ENCODE data around the gene HDAC8.

HDAC8 gene

DNA sequence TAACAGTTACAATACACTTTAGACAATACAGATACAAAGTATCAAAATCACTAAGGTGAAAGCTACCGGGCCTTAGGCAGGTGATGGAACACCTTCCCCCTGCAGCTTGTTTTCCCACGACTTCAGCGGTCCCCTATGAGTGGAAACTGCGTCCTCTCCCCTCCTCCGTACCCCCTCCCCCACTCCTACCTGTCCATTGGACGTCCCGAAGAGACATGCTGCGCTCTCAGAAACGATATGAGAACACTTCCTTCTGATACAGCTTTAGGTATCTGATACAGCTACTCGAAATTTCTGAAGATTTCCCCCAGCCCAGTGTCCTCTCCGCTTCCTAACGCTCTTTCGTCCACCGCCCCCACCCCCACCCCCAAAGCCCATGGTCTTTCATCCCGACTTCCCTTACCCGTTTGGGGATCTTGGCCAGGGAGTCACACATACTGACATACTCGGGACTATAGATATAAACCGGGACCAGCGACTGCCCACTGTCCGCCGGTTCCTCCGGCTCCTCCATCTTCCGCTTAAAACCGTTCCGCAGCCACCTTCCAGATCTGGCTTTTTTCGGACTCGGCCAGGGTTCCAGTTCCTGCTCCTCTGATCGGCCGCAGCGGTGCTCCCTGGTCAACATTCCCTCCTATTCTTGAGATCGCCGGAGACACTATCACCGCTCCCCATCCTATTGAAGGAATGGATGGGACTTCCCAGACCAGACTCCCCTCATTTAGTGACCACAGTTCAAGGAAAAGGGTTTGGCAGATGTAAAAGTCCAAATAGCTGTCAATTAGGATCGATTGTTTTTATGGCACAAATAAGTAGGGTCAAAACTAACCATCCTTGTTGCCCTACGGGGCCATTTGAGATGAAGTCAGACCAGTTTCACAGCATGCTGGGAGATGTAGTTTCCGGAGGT is at the start of gene HDAC8:
TSS of gene HDAC8 (minus strand) at position 596 of the 910 bp plus-strand sequence. CDS start at position 514, 82 bp downstream.
- peak within 1 kb of the TSS; percentile 76 for H3K4me3 ChIP-seq (ENCODE audit: low read length)
- TF ChIP-seq, protein P1, sequence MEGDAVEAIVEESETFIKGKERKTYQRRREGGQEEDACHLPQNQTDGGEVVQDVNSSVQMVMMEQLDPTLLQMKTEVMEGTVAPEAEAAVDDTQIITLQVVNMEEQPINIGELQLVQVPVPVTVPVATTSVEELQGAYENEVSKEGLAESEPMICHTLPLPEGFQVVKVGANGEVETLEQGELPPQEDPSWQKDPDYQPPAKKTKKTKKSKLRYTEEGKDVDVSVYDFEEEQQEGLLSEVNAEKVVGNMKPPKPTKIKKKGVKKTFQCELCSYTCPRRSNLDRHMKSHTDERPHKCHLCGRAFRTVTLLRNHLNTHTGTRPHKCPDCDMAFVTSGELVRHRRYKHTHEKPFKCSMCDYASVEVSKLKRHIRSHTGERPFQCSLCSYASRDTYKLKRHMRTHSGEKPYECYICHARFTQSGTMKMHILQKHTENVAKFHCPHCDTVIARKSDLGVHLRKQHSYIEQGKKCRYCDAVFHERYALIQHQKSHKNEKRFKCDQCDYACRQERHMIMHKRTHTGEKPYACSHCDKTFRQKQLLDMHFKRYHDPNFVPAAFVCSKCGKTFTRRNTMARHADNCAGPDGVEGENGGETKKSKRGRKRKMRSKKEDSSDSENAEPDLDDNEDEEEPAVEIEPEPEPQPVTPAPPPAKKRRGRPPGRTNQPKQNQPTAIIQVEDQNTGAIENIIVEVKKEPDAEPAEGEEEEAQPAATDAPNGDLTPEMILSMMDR (IDR thresholded peaks at IDR 0.05; ENCODE audit: insufficient read depth, low read depth, low read length, missing control alignments) = no peak
- DNase-seq (ENCODE audit: low read depth) = peak; percentile 79

DNA sequence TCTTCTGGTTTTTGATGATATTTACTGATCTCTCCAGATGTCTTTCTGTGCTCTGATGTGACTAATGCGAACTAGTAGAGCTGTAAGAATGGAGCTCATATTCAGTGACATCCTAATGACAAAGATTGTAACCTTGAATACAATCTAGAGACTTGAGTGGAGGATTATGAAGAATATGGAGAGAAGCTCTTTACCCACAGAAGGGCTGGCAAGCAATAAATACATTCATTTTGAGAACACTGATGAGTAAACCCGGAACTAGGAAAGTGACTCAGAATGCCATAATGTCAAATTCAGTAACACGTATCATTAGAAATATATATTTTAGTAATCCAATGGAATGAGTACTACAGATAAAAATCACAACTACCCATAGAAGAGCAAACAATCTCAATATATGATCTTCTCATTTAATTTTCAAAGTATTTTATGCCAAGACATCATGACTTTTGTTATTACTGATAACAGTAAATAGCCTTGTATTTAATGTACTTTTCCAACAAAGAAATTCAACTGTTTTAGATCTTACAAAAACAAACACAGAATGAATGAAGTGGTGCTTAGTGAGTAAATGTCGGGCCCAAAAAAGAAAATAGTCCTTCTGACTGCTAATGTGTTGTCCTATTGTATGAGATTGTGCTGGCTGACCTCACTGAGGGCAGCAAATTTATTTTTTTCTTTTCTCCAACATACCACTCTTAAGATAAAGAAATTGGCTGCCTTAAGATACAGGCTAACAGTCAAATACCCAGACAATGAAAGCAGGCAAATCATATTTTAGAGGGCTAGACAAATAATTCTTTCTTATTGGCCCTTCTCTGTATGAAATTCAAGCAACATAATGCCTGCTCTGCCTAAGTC is 49.2 kb upstream of the HDAC8 start:
- DNase-seq (ENCODE audit: low read depth) = peak; percentile 64
- TF ChIP-seq, protein P1 (IDR thresholded peaks at IDR 0.05; ENCODE audit: insufficient read depth, low read depth, low read length, missing control alignments) = no peak

DNA sequence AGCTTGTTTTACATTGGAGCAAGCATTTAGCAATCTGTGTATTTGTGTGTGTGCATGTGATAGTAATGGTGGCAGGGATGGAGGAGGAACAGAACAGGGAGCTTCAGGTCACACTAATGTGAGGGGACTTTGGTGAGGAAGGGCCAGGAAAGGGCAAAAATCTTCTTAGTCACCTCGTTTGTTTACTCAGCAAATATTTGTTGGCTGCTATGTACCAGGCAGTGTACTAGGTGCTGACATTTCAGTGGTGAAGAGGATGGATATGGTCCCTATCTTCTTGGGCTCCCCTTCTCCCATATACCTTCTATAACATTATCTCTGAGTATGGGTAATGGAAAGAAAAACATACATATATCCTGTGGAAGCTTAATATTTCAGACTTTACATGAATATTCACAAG is 48.5 kb upstream of the HDAC8 start:
- TF ChIP-seq, protein P1 (IDR thresholded peaks at IDR 0.05; ENCODE audit: insufficient read depth, low read depth, low read length, missing control alignments) = no peak
- DNase-seq (ENCODE audit: low read depth) = no peak
- no peak overlapping the region for H3K4me3 ChIP-seq (ENCODE audit: low read length)

More for the DNA sequence above, 49.2 kb upstream of the HDAC8 start:
- H3K4me3 ChIP-seq (ENCODE audit: low read length) = no peak overlapping the region

DNA sequence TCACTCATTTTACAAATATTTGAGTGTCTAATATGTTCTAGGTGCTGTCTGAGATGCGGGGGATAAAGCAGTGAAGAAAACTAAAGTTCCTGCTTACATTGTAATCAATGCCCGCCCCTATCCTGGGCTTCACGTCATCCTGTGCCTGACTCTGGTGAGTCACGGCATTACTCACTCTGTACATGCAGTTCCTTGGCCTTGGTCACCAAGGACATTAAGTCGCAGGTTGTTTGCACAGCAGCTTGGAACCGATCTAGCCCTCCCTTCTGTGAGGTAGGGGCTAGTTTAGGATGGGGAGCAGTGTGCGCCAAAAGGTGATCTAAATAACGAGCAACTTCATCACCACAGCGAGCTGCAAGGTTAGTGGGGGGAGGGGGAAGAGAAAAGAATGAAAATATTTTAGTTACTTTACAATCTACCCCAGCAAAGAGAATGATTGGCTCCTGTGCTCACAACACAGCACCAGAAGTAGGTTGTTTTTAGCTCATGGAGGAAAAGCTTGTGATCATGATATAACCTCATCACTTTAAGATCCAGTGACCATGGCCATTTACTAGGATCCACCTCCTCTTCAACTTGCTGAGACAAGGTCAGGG is 48.0 kb upstream of the HDAC8 start:
- peak; percentile 86 for DNase-seq (ENCODE audit: low read depth)
- no peak overlapping the region for H3K4me3 ChIP-seq (ENCODE audit: low read length)

DNA sequence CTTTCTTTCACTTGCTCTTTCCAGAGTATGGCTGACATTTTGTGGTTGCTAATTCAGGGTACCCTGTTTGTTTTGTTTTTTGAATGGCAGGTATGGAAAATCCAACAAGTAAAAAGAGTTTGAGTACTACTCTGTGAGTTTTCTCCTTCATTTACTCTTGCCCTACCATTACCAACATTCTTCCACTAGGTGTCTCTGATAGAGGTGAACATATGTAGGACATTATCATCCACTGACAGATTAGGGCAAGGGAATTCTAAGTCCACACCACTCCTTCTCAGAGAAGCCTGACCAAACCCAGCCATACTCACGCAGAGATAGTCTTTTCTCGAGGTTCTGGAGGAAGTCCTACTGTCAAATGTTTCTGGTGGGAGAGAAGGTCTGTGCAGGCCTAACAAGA is 36.7 kb upstream of the HDAC8 start:
- TF ChIP-seq, protein P1 (IDR thresholded peaks at IDR 0.05; ENCODE audit: insufficient read depth, low read depth, low read length, missing control alignments) = peak; percentile 37
- DNase-seq (ENCODE audit: low read depth) = peak; percentile 16
- H3K4me3 ChIP-seq (ENCODE audit: low read length) = no peak overlapping the region

More for the DNA sequence above, 48.0 kb upstream of the HDAC8 start:
- TF ChIP-seq, protein P1 (IDR thresholded peaks at IDR 0.05; ENCODE audit: insufficient read depth, low read depth, low read length, missing control alignments) = no peak

DNA sequence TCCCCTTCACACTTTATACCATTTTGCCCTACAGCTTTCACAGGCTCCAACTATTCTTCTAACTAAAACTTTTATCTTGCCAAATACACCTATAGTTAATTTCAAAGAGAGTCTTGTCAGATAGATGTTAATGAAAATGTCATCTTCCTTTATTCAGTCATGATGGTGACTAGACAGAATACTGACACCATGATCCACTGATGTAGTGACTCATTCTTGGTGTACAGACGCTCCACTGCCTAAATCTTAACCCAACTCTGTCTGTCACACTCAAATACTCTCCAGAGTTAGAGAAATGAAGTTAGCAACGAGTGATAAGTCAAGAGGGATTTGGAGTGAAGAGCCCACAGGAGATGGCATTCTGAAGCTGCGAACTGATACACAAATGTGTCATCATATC is 32.1 kb upstream of the HDAC8 start:
- TF ChIP-seq, protein P1 (IDR thresholded peaks at IDR 0.05; ENCODE audit: insufficient read depth, low read depth, low read length, missing control alignments) = no peak
- DNase-seq (ENCODE audit: low read depth) = no peak
- H3K4me3 ChIP-seq (ENCODE audit: low read length) = no peak overlapping the region
